Lung (tissue), 12 donors: Measurements from ENCODE around the gene ADTRP. TPM values are rescaled to one million over a fixed set of nuclear protein-coding genes. Genes with fewer than 3 reads are reported as not detected.

ENCODE experiments used
- ATAC-seq: fragments of 200-7000 bp; cut with Tn5 transposase; one replicate; pipeline ENCODE4 v1.9.1; 2020; ENCODE audit warnings: moderate number of reproducible peaks; ENCODE audit not compliant: insufficient read depth, low FRiP score
- DNase-seq, 3 donors: peaks; one replicate each; pipeline ENCODE4 v3.0.0-alpha.2; 2013 to 2017
- H3K27ac ChIP-seq, 2 donors: one replicate each; pipeline ENCODE4 v1.5.1; 2013; ENCODE audit warnings: mild to moderate bottlenecking in 2 of 2, moderate library complexity in 2 of 2, control low read depth in 1 of 2, inconsistent platforms in 1 of 2, low read depth in 1 of 2, low read length in 1 of 2
- H3K27me3 ChIP-seq, 3 donors: one replicate each; pipeline ENCODE4 v1.5.1; 2013; ENCODE audit warnings: low read length in 2 of 3; ENCODE audit not compliant: control insufficient read depth in 3 of 3, insufficient read depth in 3 of 3
- H3K36me3 ChIP-seq, 4 donors: one replicate each; pipeline ENCODE4 v1.5.1; 2013; ENCODE audit warnings: low read length in 4 of 4, mild to moderate bottlenecking in 1 of 4, moderate library complexity in 1 of 4; ENCODE audit not compliant: control insufficient read depth in 4 of 4, insufficient read depth in 4 of 4
- H3K4me1 ChIP-seq, 5 donors: one replicate each; pipeline ENCODE4 v1.5.1; 2013; ENCODE audit warnings: low read length in 5 of 5, mild to moderate bottlenecking in 2 of 5, moderate library complexity in 1 of 5; ENCODE audit not compliant: control insufficient read depth in 5 of 5, insufficient read depth in 5 of 5
- H3K4me3 ChIP-seq: one replicate; pipeline ENCODE4 v1.5.1; 2013; ENCODE audit warnings: mild to moderate bottlenecking, control low read depth, moderate library complexity
- H3K9ac ChIP-seq, 2 donors: one replicate each; pipeline ENCODE4 v1.5.1; 2013; ENCODE audit warnings: low read length in 2 of 2, control low read depth in 1 of 2; ENCODE audit not compliant: insufficient read depth in 1 of 2
- H3K9me3 ChIP-seq, 4 donors: one replicate each; pipeline ENCODE4 v1.5.1; 2013; ENCODE audit warnings: low read length in 3 of 4, mild to moderate bottlenecking in 1 of 4, moderate library complexity in 1 of 4; ENCODE audit not compliant: control insufficient read depth in 4 of 4, insufficient read depth in 3 of 4
- WGBS, 2 donors: extraction: QIAGEN DNeasy Blood & Tissue Kit; methylation state at CpG; one replicate each; pipeline ENCODE4 v1.1.7; 2013; 5-methylcytosine and 5-hydroxymethylcytosine counted together
- polyA plus RNA-seq, 2 donors: library from polyadenylated mRNA; stranded (reverse); fragments of 200-250 nt; gene quantifications; one replicate each; pipeline ENCODE4 v1.2.1, GENCODE V29; 2013
- total RNA-seq, 2 donors: library from RNA; depleted of rRNA in 1 of 2; stranded (reverse); fragments of >200 nt in 1 of 2; gene quantifications; one replicate each; pipeline ENCODE4 v1.2.1, GENCODE V29; 2014 to 2021
- TF ChIP-seq, protein P1 (sequence below): IDR thresholded peaks from 2 replicates; pipeline ENCODE4 v1.5.1; 2012; ENCODE audit warnings: mild to moderate bottlenecking; ENCODE audit errors: control extremely low read depth, extremely low read depth
- donor health status: control.
- donor health status: control.
- donor health status: Bipolar disorder and iron deficiency.
- donor health status: healthy.
- donor health status: DM: yes; HTN: yes; CAD: no.

Gene ADTRP
- total and polyA plus RNA-seq, 4 donors = 3.9 to 8.0 (median 5.7) TPM

DNA sequence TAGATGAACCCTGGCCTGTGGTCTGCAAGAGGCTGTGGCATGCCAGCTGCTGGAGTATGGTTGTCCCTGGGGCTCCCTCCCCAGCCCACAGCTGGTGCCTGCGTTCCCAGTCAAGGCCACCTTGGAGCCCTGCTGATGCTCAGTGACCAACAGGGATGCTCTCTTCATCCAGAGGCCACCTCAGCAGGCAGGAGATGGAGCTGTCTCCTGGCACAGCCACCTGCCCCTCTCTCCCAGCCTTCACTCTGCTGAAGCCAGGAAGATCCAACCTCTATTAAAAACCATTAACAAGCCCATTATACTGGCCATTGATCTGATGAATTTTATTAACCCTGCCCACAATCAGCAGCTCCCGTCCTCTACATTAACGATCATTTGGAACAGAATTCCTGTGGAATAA lies 40.4 kb downstream of the ADTRP start:
- H3K4me1 ChIP-seq = peaks cover 0 to 4% (median 2%) of the 10 kb centered on the region in 5 donors
- no peak overlapping the region for H3K9ac ChIP-seq
- no peaks in the 10 kb centered on the region for H3K36me3 ChIP-seq
- ATAC-seq = no peak
- 94 to 99% methylated on average over 3 of the region's 3 CpGs for WGBS, 2 donors
- TF ChIP-seq, protein P1, sequence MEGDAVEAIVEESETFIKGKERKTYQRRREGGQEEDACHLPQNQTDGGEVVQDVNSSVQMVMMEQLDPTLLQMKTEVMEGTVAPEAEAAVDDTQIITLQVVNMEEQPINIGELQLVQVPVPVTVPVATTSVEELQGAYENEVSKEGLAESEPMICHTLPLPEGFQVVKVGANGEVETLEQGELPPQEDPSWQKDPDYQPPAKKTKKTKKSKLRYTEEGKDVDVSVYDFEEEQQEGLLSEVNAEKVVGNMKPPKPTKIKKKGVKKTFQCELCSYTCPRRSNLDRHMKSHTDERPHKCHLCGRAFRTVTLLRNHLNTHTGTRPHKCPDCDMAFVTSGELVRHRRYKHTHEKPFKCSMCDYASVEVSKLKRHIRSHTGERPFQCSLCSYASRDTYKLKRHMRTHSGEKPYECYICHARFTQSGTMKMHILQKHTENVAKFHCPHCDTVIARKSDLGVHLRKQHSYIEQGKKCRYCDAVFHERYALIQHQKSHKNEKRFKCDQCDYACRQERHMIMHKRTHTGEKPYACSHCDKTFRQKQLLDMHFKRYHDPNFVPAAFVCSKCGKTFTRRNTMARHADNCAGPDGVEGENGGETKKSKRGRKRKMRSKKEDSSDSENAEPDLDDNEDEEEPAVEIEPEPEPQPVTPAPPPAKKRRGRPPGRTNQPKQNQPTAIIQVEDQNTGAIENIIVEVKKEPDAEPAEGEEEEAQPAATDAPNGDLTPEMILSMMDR = no peak
- no peaks in the 10 kb centered on the region for H3K27me3 ChIP-seq
- H3K4me3 ChIP-seq = no peak overlapping the region
- no peak overlapping the region for H3K27ac ChIP-seq
- DNase-seq = no peak
- H3K9me3 ChIP-seq = no peaks in the 10 kb centered on the region

DNA sequence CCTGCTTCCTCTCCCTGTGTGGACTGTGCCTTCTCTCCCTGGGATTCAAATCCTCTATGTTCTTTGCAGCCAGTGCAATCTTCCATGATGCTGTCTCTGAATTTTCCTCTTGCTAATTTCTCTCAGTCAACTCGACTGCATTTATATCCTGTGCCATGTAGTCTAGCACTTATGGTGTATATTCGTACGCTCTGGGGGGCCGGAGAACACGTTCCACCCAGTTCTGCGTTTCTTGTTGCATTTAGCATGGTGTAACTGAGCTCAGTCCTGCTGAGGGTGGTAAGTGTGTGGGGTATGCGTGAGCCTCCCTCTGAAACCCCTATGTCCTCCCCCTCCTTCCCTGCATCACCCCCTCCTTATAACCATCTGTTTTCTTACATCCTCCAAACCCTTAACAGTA lies 42.0 kb downstream of the ADTRP start:
- Histone ChIP-seq H3K27ac (no peak overlapping the region), H3K9me3 (no peaks in the 10 kb centered on the region), H3K9ac (no peak overlapping the region), H3K27me3 (no peaks in the 10 kb centered on the region), H3K36me3 (no peaks in the 10 kb centered on the region), H3K4me1 (peaks cover 0 to 4% (median 1%) of the 10 kb centered on the region in 5 donors), H3K4me3 (no peak overlapping the region)
- ATAC-seq (no peak), DNase-seq (no peak)
- WGBS, 2 donors = 87 to 88% methylated on average over 7 of the region's 7 CpGs
- TF ChIP-seq, protein P1 = no peak

DNA sequence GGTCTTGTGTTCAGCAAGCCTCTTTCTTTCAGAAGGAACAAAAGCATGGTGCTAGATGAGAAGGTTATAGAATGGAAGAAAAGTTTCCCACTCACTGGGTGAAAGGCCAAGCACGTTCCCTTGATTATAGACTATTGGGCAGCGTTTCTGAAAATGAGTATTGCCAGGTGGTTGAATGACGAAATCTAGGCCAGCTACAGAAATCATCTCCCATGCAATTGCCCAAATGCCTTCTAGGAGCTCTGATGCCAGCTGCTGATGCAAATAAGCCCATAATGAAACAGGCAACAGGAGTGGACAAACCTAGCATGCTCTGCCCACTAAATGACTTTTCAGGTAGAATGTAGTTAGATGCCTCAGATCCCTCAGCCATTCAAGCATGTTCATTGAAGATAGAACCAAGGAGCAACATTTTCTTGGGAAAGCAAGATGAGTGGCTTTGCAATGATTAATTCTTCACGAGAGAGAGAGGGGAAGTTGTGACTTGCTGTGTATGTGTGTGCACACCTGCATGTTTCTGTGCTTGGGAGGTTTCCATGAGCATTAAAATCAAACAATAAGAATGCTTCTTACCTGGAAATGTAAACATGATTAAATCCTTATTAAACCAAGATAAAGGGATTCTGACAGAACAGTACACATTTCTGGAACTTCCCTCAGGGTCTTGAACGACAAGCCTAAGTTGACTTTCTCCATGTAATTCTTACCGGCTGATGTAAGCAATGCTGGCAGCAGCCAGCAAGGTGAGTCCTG lies 43.6 kb downstream of the ADTRP start:
- WGBS, 2 donors = 62 to 75% methylated on average over 6 of the region's 6 CpGs
- Histone ChIP-seq H3K27ac (no peak overlapping the region), H3K9ac (no peak overlapping the region), H3K4me3 (no peak overlapping the region), H3K9me3 (no peaks in the 10 kb centered on the region), H3K27me3 (no peaks in the 10 kb centered on the region), H3K36me3 (no peaks in the 10 kb centered on the region), H3K4me1 (peaks cover 0 to 4% (median 1%) of the 10 kb centered on the region in 5 donors)
- TF ChIP-seq, protein P1 = no peak
- DNase-seq = no peak
- no peak for ATAC-seq
